Measurements from ENCODE around the gene URB1.
"Not testable (repeated sequence)": the region's sequence is repeated elsewhere in the genome, so short reads cannot be mapped to it uniquely, and the experiment has no call there.

URB1 gene

DNA sequence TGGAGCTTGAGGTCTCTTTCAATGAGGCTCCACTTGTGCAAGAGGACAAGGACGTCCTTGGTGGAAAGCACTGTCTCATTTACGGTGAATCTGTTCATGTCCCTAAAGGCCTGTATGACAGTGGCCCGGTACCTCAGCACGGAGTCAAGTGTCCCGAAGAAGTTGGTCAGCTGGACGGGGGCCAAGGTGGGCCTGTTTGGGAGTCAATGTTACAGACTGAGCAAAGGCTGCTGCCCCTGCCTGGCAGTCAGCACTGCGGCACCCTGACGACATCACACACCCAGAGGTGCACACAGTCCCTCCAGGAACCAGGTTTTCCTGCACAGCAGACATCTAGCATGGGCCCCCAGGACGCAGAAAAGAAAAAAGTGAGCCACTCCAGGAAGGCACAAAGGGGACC, 75.1 kb downstream of the URB1 start:
- DNase-seq (ENCODE audit: low read depth in 2 of 2), result no peak

DNA sequence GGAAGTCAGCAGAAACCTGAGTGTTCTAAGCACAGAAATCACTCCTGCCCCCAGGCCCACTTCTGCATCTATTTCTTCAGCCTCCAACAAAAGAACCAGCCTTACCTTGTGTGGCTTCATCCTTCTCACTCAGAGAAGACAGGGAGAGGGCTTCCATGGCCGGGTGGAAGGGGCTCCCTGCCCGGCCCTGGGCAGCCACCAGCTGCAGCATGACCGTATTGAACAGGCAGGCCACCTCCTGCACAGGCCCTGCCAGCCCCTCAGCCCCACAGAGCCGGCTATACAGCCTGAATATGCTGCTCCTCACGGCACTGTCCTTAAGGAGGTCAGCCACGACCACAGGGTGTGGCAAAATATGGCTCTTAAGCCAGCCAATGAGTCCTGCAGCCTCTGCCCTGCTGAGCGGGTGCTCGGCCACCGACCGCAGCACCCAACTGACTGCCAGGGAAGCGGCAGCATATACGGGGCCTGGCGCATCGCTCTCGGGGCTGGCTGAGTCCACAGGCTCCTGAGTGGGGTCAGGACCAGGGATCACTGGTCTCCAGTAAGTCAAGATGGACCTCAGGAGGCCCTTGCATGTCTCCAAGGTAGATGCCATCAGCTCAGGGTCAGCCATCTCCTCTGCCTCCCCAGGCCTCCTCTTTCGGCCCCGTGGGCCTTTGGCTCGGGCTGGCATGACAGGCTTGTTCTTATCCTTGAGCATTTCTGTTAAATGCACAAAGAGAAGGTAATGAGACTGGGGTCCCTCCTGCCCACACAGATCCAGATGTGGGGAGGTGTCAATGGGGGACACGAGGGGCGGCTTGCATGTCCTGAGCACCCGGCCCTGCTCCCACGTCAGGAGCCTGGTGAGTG, 76.2 kb downstream of the URB1 start:
- DNase-seq (ENCODE audit: low read depth in 2 of 2), result no peak

DNA sequence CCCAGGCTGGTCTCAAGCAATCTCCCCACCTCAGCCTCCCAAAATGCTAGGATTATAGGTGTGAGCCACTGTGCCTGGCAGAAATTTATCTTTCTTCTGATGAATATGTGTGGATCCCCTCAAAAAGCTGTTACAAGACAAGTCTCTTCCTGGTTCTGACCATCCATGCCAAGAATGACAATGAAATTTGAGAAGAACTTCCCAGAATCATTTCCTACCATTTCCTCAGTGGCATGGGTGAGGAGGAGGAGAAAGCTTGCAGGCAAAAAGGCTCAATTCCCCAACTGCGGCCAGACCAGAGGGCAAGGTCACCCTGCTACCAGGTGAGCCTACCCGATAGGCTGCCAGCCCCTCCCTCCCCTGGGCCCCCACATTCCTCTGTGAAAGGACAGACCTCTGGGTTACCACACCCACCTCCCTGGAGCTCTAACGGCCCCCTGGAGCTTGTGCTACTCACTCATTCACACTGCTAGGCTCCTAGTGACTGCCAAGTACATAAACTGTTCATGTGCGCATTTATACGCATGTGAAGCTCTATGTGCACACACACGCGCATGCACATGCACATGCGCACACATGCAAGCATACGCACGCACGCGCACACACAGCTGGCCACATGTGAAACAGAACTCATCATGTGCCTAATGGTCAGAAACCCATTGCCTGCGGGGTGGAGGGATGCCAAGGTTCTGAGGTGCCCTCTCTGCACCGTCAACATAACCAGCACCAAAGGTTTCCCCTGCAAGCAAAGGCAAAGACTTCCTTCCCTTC, 77.1 kb downstream of the URB1 start:
- DNase-seq (ENCODE audit: low read depth in 2 of 2), result no peak

DNA sequence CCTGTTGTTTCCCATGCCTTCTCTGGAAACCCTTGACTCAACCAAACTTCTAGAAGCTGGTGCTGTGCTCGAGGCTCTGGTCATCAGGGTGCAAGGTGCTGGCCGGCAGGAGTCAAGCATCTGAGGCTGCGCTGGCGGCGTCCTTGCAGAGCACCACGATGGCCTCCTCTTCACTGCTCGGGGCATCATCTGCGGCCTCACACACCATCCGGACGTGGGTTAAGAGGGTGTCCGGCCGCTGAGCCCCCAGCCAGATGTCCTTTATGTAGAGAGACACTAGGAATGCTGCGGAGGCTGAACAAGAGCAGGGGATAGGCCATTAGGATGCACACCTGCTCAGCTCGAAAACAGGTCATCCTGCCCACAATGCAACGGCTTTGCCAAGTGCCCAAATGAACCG, 78.0 kb downstream of the URB1 start:
- no peak for DNase-seq (ENCODE audit: low read depth in 2 of 2)

DNA sequence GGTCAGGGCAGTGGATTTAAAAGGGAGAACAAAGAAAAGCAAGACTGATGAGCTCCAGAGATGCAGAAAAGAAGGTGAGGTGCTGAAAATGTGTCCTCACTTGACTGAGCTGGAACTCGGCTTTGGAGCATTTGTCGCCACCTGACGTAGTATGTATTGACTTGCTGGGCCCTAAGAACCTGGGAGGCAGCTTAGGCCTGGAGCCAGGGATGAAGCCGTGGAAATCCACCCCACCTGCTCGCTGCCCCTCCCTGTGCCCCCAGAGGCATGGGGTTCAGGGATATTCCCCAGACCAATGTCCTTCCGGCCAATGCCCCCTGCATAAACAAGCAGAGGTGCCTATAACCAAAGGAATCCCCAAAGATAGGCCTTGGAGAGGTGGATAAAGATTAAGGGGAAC, 79.8 kb downstream of the URB1 start:
- DNase-seq (ENCODE audit: low read depth in 2 of 2), result no peak

DNA sequence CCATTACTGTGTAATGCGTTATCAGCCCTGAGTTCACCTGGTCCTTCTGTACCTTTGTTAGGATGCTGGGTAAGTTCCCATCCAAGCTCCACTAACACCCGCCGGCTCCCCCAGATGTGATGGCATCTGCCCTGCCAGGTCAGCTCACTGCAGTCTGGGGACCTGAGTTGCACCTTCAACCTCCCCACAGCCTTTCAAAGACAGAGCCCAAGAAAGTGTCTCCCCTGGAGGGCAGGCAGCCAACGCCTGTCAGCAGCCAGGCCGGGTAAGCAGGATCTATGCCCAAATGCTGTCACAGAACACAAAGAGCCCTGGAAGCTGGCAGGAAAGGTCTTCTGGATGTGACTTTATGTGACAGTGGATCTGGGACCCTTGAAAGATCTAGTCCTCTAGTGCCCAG, 80.5 kb downstream of the URB1 start:
- DNase-seq (ENCODE audit: low read depth in 2 of 2), result no peak

DNA sequence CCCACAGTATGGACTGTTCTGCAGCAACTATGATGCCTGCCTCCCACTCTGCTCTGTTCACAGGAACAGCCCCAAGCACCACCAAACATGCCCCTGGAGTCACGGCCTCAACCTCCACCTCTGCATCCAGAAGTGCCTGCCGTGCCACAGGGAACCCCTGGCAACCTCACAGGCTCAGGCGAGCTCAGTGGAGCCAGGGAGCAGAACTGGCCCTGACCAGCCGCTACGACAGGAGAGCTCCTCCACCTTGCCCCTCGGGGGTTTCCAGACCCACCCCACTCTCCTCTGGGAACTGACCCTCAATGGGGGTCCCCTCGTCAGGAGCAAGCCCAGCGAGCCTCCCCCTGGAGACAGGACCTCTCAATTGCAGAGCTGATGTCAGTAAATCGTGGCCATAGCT, 81.2 kb downstream of the URB1 start:
- DNase-seq (ENCODE audit: low read depth in 2 of 2), result no peak

DNA sequence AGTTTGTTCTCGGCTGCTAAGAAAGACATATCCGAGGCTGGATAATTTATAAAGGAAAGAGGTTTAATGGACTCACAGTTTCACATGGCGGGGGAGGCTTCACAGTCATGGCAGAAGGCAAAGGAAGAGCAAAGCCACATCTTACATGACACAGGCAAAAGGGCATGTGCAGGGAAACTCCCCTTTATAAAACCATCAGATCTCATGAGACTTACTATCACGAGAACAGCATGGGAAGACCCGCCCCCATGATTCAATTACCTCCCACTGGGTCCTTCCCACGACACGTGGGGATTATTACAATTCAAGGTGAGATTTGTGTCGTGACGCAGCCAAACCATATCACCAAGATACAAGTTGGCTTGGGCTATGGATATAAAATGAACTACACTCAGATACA, 81.8 kb downstream of the URB1 start:
- DNase-seq (ENCODE audit: low read depth in 2 of 2), result not testable (repeated sequence)

DNA sequence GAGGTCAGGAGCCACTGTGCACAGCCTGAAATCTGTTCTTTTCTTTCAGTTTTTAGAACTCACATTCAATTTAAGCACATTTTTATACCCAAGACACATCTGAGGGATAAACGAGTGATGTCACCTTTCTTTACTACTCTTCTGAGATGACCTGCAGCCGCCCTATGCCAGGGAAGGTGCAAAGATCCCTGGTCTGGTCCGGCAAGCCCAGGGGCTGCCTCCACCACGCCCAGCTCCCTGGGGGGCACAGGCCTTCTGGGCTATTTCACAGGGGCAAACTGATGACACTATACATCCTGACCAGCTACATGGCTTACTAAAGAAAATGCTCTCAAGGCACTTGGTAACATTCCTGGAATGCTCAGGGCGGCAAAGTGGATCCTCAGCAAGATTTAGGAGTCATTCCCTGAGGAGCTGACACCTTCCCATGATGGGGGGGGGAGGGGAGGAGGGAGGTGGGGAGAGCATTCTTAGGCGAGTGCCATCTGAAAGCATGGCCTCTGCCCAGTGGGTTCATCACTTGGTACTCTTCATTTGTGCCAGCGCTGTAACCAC, 82.8 kb downstream of the URB1 start:
- no peak for DNase-seq (ENCODE audit: low read depth in 2 of 2)

DNA sequence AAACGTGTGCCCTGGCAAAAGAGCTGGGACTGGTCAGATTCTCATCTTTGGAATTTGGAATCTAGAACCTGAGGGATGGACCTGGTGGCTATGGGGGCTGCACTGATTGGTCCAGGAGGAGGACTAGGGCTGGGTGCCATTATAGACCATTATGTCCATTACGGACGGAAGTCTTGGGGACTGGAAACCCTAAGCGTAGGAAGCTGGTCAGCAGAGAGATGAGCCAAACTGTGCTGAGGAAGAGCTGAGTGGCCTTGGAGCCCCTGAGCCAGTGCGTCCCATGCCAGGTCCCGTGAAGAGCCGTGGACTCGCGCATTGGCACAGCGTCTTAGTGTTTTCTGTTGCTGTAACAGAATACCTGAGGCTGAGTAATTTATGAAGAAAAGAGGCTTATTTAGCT, 84.1 kb downstream of the URB1 start:
- DNase-seq (ENCODE audit: low read depth in 2 of 2), result no peak

DNA sequence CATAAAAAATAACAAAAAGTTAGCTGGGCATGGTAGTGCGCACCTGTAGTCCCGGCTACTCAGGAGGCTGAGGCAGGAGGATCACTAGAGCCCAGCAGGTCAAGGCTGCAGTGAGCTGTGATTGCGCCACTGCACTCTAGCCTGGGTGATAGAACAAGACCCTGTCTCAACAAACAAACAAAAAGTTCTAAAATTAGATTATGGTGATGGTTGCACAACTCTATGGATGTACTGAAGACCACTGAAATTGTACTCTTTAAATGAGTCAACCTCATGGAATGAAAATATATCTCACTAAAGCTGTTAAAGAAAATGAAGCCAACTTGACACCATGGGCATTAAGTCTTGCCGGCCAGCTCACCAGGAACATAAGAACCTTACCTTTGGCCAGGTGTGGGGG, 85.1 kb downstream of the URB1 start:
- DNase-seq (ENCODE audit: low read depth in 2 of 2), result no peak

DNA sequence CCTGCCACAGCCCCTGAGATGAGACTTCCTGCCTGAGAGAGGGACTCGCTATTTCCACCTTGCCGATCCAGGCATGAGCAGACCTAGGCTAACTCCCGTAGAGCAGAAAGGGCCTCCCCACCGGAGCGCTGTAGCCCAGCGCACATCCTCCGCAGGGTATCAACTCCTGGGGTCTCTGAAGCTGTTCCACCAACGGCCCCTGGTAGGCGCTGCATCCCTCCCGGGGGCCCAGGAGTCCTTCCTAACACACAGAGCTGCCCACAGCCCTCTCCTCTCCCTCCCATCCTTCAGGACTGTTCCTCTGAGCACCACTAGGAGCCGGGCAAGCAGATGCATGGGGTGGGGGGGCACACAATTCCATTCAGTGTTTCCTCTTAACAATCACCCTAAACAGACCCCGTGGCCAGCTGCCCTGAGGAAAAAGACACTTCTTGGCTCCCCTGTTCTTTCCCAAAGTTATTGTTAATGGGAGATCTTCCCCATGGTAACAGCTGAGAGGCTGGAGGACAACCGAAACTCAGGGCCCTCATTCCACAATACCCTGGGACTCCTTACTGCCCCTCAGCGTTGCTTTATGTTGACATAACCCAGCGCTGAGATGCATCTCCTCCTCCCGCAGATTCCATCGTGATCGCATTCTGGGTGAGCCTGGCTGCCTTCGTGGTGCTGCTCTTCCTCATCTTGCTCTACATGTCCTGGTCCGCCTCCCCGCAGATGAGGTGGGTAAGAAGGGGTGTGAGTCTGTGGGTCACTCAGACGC, 86.6 kb downstream of the URB1 start:
- DNase-seq (ENCODE audit: low read depth in 2 of 2), result no peak

DNA sequence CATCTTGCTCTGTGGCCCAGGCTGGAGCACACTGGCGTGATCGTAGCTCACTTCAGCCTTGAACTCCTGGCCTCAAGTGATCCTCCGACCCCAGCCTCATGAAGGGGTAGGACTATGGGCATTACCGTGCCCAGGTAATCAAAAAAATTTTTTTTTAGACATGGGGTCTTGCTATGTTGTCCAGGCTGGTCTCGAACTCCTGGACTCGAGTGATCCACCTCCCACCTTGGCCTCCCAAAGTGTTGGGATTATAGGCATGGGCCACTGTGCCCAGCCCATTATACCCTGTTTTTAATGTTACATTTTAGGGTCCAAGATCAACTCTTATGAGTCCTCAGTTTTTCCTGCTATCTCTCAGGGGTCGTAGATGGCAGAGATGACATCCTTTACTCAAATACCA, 87.8 kb downstream of the URB1 start:
- DNase-seq (ENCODE audit: low read depth in 2 of 2), result no peak

DNA sequence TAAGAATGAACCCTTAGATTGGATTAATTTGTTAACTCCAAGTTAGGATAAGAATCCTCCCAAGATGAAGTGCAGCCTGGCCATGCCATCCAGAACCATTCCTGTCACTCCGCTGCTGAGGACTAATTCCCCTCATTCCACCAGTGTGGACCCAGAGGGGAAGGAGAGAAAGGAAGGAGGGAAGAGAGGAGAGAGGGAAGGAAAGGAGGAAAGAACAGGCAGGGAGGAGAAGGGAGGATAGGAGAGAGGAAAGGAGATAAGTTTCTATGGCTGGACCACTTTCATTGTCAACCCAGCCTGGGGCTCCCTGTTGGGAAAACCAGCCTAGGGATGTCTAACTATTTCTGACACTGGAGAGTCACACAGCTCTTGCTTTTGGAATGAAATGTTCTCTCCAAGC, 89.4 kb downstream of the URB1 start:
- no peak for DNase-seq (ENCODE audit: low read depth in 2 of 2)

DNA sequence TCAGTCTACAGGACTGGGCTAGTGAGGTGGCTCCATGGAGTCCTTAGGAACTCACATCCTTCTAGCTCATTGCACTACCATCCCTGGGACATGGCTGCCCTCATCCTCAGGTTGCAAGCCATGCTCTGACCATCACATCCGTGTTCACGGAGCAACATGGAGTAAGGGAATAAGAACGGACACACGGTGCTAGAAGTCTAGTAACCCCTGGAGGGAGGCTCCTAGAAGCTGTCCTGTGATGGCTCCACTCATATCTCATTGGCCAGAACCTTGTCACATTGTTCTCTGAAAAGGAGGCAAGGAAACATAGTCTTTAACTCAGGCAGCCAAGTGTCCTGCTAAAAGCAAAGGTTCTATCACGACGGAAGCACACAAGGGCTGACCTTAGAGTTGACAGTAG, 90.3 kb downstream of the URB1 start:
- DNase-seq (ENCODE audit: low read depth in 2 of 2), result no peak

DNA sequence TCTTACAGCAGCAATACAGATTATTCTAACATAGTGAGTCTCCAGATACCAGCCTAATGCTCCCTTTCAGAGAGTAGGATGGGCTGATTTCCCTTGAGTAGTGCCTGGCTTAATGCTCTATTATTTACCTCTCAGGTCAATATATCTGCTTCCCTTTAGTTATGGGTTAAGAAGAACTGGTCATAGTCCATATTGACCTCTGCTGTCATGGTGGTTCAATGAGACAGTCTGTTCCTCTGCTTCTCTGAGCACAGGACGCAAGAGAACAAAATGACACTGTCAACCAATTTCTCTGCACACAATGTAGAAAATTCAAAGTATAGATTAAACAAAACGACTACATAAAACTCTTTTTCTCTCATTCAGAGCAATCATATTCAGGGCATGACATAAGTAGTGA, 91.2 kb downstream of the URB1 start:
- no peak for DNase-seq (ENCODE audit: low read depth in 2 of 2)

DNA sequence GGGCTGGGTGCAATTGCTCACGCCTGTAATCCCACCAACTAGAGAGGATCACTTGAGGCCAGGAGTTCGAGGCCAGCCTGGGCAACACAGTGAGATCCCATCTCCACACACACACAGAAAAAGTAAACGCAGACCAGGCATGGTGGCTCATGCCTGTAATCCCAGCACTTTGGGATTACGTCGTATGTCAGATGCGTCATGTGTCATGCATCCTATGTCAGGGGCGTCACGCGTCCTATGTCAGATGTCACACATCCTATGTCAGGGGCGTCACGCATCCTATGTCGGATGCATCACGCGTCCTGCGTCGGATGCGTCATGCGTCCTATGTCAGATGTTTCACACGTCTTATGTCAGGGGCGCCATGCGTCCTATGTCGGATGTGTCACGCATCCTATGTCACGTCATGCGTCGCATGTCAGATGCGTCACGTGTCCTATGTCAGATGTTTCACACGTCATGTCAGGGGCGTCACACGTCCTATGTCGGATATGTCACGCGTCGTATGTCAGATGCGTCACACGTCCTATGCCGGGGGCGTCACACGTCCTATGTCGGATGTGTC, 92.6 kb downstream of the URB1 start:
- DNase-seq (ENCODE audit: low read depth in 2 of 2), result no peak

DNA sequence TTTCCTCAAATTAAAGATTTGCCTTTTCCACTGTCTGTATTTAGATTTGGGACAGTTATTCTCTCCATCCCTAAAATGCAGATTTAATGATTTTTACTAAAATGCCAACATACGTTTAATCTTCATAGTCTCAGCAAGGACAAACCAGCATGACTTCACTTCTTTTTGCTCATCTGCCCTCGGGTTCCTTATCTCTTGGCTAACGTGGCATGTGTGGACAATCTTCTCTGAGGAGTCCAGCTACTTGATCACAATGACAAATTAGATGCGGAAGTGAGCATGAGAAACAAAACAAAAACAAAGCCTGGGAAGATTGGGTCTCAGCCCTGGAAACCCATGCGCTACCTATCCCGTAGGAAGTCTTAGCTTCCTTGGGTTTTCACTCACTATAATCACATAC, 93.1 kb downstream of the URB1 start:
- DNase-seq (ENCODE audit: low read depth in 2 of 2), result no peak

DNA sequence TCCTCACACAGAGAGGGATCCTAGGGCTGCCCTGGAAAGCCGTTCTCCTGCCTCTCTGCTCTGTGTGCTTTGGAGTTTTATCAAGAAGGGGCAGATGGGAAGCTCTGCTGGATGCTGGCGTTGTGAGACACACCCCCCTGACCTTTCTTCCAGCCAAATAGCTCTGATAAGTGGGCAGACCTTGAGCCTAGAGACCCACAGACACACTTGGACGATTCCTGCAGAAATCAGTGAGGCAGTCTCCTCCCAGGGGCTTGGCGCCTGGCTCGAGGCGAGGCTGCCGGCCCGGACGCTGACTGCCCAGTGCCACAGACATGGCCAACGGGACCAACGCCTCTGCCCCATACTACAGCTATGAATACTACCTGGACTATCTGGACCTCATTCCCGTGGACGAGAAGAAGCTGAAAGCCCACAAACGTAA, 94.1 kb downstream of the URB1 start, which contains the start of gene MRAP:
TSS of gene MRAP (plus strand) at position 198 of the 424 bp plus-strand sequence. CDS start at position 315, 117 bp downstream.
- DNase-seq (ENCODE audit: low read depth in 2 of 2), result no peak

DNA sequence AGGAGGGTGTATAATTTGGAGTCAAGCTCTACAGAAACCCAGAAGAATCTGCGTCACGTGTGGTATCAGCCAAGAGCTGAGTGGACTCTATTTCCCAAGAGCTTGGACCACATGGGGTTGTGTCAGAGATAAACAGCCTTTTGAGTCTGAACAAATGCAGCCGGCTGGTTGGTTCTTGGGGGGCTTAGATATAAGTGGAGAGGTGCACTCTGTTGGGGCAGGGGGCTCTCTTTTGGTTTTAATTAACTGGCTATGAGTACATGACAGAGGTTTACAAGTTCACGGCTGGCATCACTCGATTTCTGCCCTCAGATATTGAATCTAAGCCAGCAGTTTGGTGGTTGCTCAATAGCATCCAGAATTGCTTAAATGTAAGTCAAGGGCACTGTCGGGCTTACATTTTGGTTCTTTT, 94.7 kb downstream of the URB1 start:
- no peak for DNase-seq (ENCODE audit: low read depth in 2 of 2)

DNA sequence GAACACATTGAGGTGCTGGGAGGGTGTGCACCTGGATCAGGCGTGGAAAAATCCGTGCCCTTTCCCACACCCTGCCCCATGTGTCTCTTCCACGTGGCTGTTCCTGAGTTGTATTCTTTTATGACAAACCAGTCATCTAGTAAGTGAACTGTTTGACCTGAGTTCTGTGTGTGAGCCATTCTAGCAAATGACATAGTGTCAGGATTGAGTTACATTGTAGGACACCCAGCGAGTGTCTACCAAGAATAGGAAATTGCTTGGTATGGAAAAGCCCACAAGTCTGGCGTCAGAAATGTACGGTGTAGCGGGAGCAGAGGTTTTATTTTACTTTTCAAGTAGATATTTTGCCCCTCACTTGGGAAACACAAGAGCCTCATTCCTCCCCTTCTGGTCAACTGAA, 95.4 kb downstream of the URB1 start:
- no peak for DNase-seq (ENCODE audit: low read depth in 2 of 2)

DNA sequence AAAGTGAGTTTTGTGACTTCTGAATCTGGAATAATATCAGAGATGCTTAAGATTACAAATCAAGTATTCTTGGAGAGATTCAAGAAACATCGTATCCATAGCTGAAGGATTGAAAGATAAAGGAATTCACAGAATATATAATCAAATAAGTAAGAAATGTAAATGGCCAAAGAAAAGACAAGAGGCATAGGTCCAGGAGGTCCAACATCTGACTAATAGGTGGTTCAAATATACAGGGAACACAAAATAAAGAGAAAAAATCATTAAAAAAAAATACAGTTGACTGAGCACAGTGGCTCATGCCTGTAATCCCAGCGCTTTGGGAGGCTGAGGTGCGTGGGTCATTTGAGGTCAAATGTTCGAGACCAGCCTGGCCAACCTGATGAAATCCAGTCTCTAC, 107.3 kb downstream of the URB1 start:
- DNase-seq (ENCODE audit: low read depth in 2 of 2), result no peak

All from stimulated activated CD8-positive, alpha-beta memory T cell treated with anti-CD3 and anti-CD28 coated beads, Interleukin-2, amount 100 ng/mL, for 1 hour (primary cell).